ENCODE data around the gene SCRG1. TPM values are rescaled to one million over a fixed set of nuclear protein-coding genes. Genes with fewer than 3 reads are reported as not detected.

The SCRG1 gene
- polyA plus RNA-seq, 3 donors = 0.07 to 0.24 (median 0.08) TPM

DNA sequence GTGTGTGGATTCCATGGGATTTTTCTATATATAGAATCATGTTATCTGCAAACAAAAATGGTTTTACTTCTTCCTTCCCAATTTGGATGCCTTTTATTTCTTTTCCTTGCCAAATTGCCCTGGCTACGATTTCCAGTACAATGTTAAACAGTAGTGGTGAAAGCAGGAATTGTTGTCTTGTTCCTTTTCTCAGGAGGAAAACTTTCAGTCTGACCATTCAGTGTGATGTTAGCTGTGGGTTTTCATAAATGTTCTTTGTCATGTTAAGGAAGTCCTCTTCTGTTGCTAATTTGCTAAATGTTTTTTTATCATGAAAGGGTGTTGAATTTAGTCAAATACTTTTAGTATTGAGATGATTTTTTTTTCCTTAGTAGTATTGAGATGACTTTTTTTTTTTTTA, 17.3 kb downstream of the SCRG1 start:
- Histone ChIP-seq H2AFZ (ENCODE audit: insufficient read depth, low read depth, low read length, poor library complexity, severe bottlenecking) (no peak overlapping the region), H3K9ac (ENCODE audit: insufficient read depth, low read length, poor library complexity, severe bottlenecking) (no peak overlapping the region), H3K4me1 (ENCODE audit: control insufficient read depth in 1 of 2, insufficient read depth in 2 of 2, low read length in 2 of 2) (peaks cover 0 to 12% of the 10 kb centered on the region in 2 donors), H3K79me2 (ENCODE audit: insufficient read depth, low read length) (peaks cover 13% of the 10 kb centered on the region), H3K4me2 (replicated peaks; ENCODE audit: extremely low read depth, low read length, poor library complexity, severe bottlenecking) (no peak overlapping the region), H3K27ac (ENCODE audit: low read depth in 1 of 2, low read length in 2 of 2) (no peak overlapping the region), H3K36me3 (replicated peaks in 1 of 2; ENCODE audit: control insufficient read depth in 1 of 2, insufficient read depth in 2 of 2, low read length in 2 of 2) (peaks cover 18 to 28% of the 10 kb centered on the region in 2 donors), H4K20me1 (ENCODE audit: insufficient read depth, low read length) (peaks cover 11% of the 10 kb centered on the region), H3K9me3 (replicated peaks in 1 of 2; ENCODE audit: control insufficient read depth in 1 of 2, insufficient read depth in 1 of 2, low read length in 2 of 2) (no peaks in the 10 kb centered on the region), H3K27me3 (ENCODE audit: control insufficient read depth in 2 of 2, insufficient read depth in 2 of 2, low read length in 2 of 2) (no peaks in the 10 kb centered on the region), H3K4me3 (replicated peaks in 1 of 3; ENCODE audit: low read depth in 2 of 3, low read length in 3 of 3) (no peak overlapping the region)
- no CpG with 5 or more reads among the region's 1 CpG for WGBS (ENCODE audit: insufficient coverage)
- no peak for DNase-seq
- Mint-ChIP-seq H3K36me3 (peaks cover 7 to 20% of the 10 kb centered on the region in 2 donors), H3K27ac (peak overlapping the region in 1 of 7 donors; percentile 10), H3K4me3 (no peak overlapping the region), H3K27me3 (ENCODE audit: low read depth in 3 of 3) (no peaks in the 10 kb centered on the region), H3K4me1 (peaks cover 14% of the 10 kb centered on the region), H3K9me3 (no peaks in the 10 kb centered on the region)
- TF ChIP-seq, protein P1, sequence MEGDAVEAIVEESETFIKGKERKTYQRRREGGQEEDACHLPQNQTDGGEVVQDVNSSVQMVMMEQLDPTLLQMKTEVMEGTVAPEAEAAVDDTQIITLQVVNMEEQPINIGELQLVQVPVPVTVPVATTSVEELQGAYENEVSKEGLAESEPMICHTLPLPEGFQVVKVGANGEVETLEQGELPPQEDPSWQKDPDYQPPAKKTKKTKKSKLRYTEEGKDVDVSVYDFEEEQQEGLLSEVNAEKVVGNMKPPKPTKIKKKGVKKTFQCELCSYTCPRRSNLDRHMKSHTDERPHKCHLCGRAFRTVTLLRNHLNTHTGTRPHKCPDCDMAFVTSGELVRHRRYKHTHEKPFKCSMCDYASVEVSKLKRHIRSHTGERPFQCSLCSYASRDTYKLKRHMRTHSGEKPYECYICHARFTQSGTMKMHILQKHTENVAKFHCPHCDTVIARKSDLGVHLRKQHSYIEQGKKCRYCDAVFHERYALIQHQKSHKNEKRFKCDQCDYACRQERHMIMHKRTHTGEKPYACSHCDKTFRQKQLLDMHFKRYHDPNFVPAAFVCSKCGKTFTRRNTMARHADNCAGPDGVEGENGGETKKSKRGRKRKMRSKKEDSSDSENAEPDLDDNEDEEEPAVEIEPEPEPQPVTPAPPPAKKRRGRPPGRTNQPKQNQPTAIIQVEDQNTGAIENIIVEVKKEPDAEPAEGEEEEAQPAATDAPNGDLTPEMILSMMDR (IDR thresholded peaks at IDR 0.05) = no peak
- intact Hi-C loops (cut with micrococcal nuclease) = no loop called here

DNA sequence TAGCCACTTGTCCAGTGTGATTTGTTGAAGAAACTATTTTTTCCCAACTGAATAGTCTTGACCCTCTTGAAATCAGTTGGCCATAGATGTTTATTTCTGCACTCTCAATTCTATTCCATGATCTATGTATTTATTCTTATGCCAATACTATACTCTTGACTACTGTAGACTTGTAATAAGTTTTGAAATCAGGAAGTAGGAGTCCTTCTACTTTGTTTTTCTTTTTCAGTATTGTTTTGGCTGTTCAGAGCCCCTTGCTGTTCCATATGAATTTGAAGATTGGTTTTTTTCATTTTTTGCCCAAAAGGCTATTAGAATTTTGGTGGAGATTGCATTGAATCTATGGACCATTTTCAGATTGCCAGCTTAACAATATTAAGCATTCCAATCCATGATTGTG, 17.9 kb downstream of the SCRG1 start:
- no peak overlapping the region for H3K4me2 ChIP-seq (replicated peaks; ENCODE audit: extremely low read depth, low read length, poor library complexity, severe bottlenecking)
- Mint-ChIP-seq H3K9me3 (no peaks in the 10 kb centered on the region), H3K4me3 (no peak overlapping the region), H3K27me3 (ENCODE audit: low read depth in 3 of 3) (no peaks in the 10 kb centered on the region), H3K27ac (no peak overlapping the region), H3K36me3 (peaks cover 10 to 18% of the 10 kb centered on the region in 2 donors), H3K4me1 (peaks cover 14% of the 10 kb centered on the region)
- peaks cover 20 to 32% of the 10 kb centered on the region in 2 donors for H3K36me3 ChIP-seq (replicated peaks in 1 of 2; ENCODE audit: control insufficient read depth in 1 of 2, insufficient read depth in 2 of 2, low read length in 2 of 2)
- H3K9ac ChIP-seq (ENCODE audit: insufficient read depth, low read length, poor library complexity, severe bottlenecking) = no peak overlapping the region
- H3K4me3 ChIP-seq (replicated peaks in 1 of 3; ENCODE audit: low read depth in 2 of 3, low read length in 3 of 3) = no peak overlapping the region
- no peak overlapping the region for H3K27ac ChIP-seq (ENCODE audit: low read depth in 1 of 2, low read length in 2 of 2)
- H3K27me3 ChIP-seq (ENCODE audit: control insufficient read depth in 2 of 2, insufficient read depth in 2 of 2, low read length in 2 of 2) = no peaks in the 10 kb centered on the region
- no peak for DNase-seq
- TF ChIP-seq, protein P1 (IDR thresholded peaks at IDR 0.05) = no peak
- H4K20me1 ChIP-seq (ENCODE audit: insufficient read depth, low read length) = peaks cover 14% of the 10 kb centered on the region
- intact Hi-C loops (cut with micrococcal nuclease) = no loop called here
- H3K9me3 ChIP-seq (replicated peaks in 1 of 2; ENCODE audit: control insufficient read depth in 1 of 2, insufficient read depth in 1 of 2, low read length in 2 of 2) = no peaks in the 10 kb centered on the region
- H3K4me1 ChIP-seq (ENCODE audit: control insufficient read depth in 1 of 2, insufficient read depth in 2 of 2, low read length in 2 of 2) = peaks cover 0 to 12% of the 10 kb centered on the region in 2 donors
- no peak overlapping the region for H2AFZ ChIP-seq (ENCODE audit: insufficient read depth, low read depth, low read length, poor library complexity, severe bottlenecking)
- peaks cover 17% of the 10 kb centered on the region for H3K79me2 ChIP-seq (ENCODE audit: insufficient read depth, low read length)
